HEK293 (cell line): ENCODE results near the gene RGS6.

ENCODE experiments used
- CTCF ChIA-PET: fragments of 350-600 bp; formaldehyde crosslinking; extraction: SDS; loops from one replicate; lab custom pipeline; 2021; ENCODE audit warnings: antibody characterized with exemption; lab: Yijun Ruan, JAX
- POLR2A ChIA-PET: fragments of 300-600 bp; formaldehyde crosslinking; extraction: SDS; loops from one replicate; lab custom pipeline; 2020; ENCODE audit warnings: antibody characterized with exemption, inconsistent platforms; lab: Yijun Ruan, JAX
- H3K27ac ChIP-seq: fragments of 200-500 bp; sonication (Bioruptor generic); 2 replicates; pipeline ENCODE4 v1.5.1; 2014; ENCODE audit warnings: low read depth, low read length, control low read depth, inconsistent platforms; ENCODE audit errors: extremely low read depth
- H3K36me3 ChIP-seq, 2 experiments: fragments of 200-500 bp in 1 of 2; sonication (Bioruptor generic) in 1 of 2; 1 replicate in 1 of 2; 2 replicates in 1 of 2; pipeline ENCODE4 v1.5.1; 2014 to 2017; ENCODE audit warnings: inconsistent platforms in 2 of 2, low read length in 2 of 2; ENCODE audit not compliant: control insufficient read depth in 2 of 2, insufficient read depth in 1 of 2
- H3K4me1 ChIP-seq: fragments of 200-500 bp; sonication (Bioruptor generic); 2 replicates; pipeline ENCODE4 v1.5.1; 2014; ENCODE audit warnings: mild to moderate bottlenecking, low read length, inconsistent platforms; ENCODE audit not compliant: control insufficient read depth, insufficient read depth
- H3K4me3 ChIP-seq: 2 replicates; pipeline ENCODE4 v1.5.1; 2011; ENCODE audit warnings: low read depth, mild to moderate bottlenecking, control low read depth, low read length, moderate library complexity
- H3K9me3 ChIP-seq: fragments of 200-500 bp; sonication (Bioruptor generic); 2 replicates; pipeline ENCODE4 v1.5.1; 2014; ENCODE audit warnings: low read depth, low read length, inconsistent platforms; ENCODE audit not compliant: control insufficient read depth, insufficient read depth
- GLIS1 ChIP-seq: fragments of 450-650 bp; formaldehyde crosslinking; IDR thresholded peaks from 2 replicates; pipeline ENCODE4 v1.5.1; 2016; ENCODE audit warnings: missing biosample characterization, missing genetic modification characterization
- IKZF3 ChIP-seq: fragments of 450-650 bp; IDR thresholded peaks from 2 replicates; pipeline ENCODE4 v1.5.0; 2018; ENCODE audit warnings: missing biosample characterization, mild to moderate bottlenecking, missing genetic modification characterization, moderate library complexity
- ZBTB1 ChIP-seq: fragments of 450-650 bp; formaldehyde crosslinking; IDR thresholded peaks from 2 replicates; pipeline ENCODE4 v1.5.1; 2016; ENCODE audit warnings: missing biosample characterization, missing genetic modification characterization
- ZNF202 ChIP-seq: fragments of 450-650 bp; formaldehyde crosslinking; IDR thresholded peaks from 2 replicates; pipeline ENCODE4 v1.5.1; 2016; ENCODE audit warnings: missing biosample characterization, missing genetic modification characterization, borderline replicate concordance
- ZNF23 ChIP-seq: fragments of 450-650 bp; formaldehyde crosslinking; IDR thresholded peaks from 2 replicates; pipeline ENCODE4 v1.5.1; 2016; ENCODE audit warnings: missing biosample characterization, missing genetic modification characterization, borderline replicate concordance
- ZNF302 ChIP-seq: fragments of 450-650 bp; formaldehyde crosslinking; IDR thresholded peaks from 2 replicates; pipeline ENCODE4 v1.5.1; 2016; ENCODE audit warnings: missing biosample characterization, missing genetic modification characterization, low read depth
- ZNF354C ChIP-seq: fragments of 450-650 bp; formaldehyde crosslinking; IDR thresholded peaks from 2 replicates; pipeline ENCODE4 v1.5.1; 2016; ENCODE audit warnings: missing biosample characterization, missing genetic modification characterization, low read depth, borderline replicate concordance
- ZNF423 ChIP-seq: fragments of 450-650 bp; formaldehyde crosslinking; IDR thresholded peaks from 2 replicates; pipeline ENCODE4 v1.5.1; 2016; ENCODE audit warnings: missing biosample characterization, missing genetic modification characterization
- ZNF48 ChIP-seq: fragments of 450-650 bp; formaldehyde crosslinking; IDR thresholded peaks from 2 replicates; pipeline ENCODE4 v1.5.1; 2016; ENCODE audit warnings: missing biosample characterization, missing genetic modification characterization
- ZNF513 ChIP-seq: fragments of 450-650 bp; IDR thresholded peaks from 2 replicates; pipeline ENCODE4 v1.5.1; 2018; ENCODE audit warnings: missing biosample characterization, missing genetic modification characterization
- ZNF548 ChIP-seq: fragments of 450-650 bp; formaldehyde crosslinking; IDR thresholded peaks from 2 replicates; pipeline ENCODE4 v1.5.1; 2016; ENCODE audit warnings: missing biosample characterization, missing genetic modification characterization
- ZNF561 ChIP-seq: fragments of 450-650 bp; IDR thresholded peaks from 2 replicates; pipeline ENCODE4 v1.5.1; 2018; ENCODE audit warnings: missing biosample characterization, missing genetic modification characterization, borderline replicate concordance
- ZNF600 ChIP-seq: fragments of 450-650 bp; formaldehyde crosslinking; IDR thresholded peaks from 2 replicates; pipeline ENCODE4 v1.5.1; 2016; ENCODE audit warnings: missing biosample characterization, missing genetic modification characterization
- ZNF645 ChIP-seq: fragments of 450-650 bp; formaldehyde crosslinking; IDR thresholded peaks from 2 replicates; pipeline ENCODE4; 2016; ENCODE audit warnings: missing biosample characterization, missing genetic modification characterization
- ZNF670 ChIP-seq: fragments of 450-650 bp; formaldehyde crosslinking; IDR thresholded peaks from 2 replicates; pipeline ENCODE4 v1.5.1; 2016; ENCODE audit warnings: missing biosample characterization, missing genetic modification characterization, low read depth
- ZNF701 ChIP-seq: fragments of 450-650 bp; formaldehyde crosslinking; IDR thresholded peaks from 2 replicates; pipeline ENCODE4 v1.5.1; 2016; ENCODE audit warnings: missing biosample characterization, missing genetic modification characterization
- ZNF776 ChIP-seq: fragments of 450-650 bp; formaldehyde crosslinking; IDR thresholded peaks from 2 replicates; pipeline ENCODE4 v1.5.0; 2017; ENCODE audit warnings: missing biosample characterization, missing genetic modification characterization, borderline replicate concordance
- TF ChIP-seq, protein P1 (sequence below): fragments of 450-650 bp; formaldehyde crosslinking; IDR thresholded peaks from 2 replicates; pipeline ENCODE4 v1.5.1; 2016; ENCODE audit warnings: missing biosample characterization, missing genetic modification characterization

The RGS6 gene

DNA sequence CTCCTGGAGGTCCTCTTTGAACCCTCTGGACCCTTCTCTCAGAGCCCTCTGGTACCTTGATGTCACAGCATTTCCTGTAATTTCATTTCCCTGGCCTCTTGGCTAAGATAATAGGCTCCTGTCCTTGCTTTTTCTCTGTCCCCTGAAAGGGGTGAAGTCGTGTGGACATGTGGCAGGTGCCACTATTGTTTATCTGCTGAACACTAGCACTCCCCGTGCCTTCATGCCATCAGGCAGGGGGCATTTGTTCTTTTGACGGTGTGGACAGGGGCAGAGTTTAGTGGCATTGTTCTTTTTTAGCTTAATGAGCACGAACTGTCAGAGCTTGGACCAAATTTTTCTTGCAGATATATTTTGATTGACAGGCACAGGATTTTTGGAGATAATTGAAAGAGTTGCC lies 166.0 kb downstream of the RGS6 start (continued):
- no peak for TF ChIP-seq ZNF670 (tag by site-specific recombination)
- no peak for TF ChIP-seq ZNF354C
- no peak for TF ChIP-seq ZNF701 (tag by site-specific recombination)

GRCh38 chr14:72099566-72099965 lies 167.3 kb downstream of the RGS6 start:
- Histone ChIP-seq H3K4me3 (no peak overlapping the region), H3K27ac (no peak overlapping the region), H3K4me1 (no peaks in the 10 kb centered on the region), H3K9me3 (no peaks in the 10 kb centered on the region), H3K36me3 (no peaks in the 10 kb centered on the region)
- POLR2A ChIA-PET, result no interaction called here
- CTCF ChIA-PET, result no interaction called here
- TF ChIP-seq ZNF548 (tag by site-specific recombination) (no peak), ZNF423 (tag by site-specific recombination) (no peak), ZNF776 (tag by site-specific recombination) (no peak), ZNF302 (tag by site-specific recombination) (no peak), ZBTB1 (tag by site-specific recombination) (no peak), ZNF670 (tag by site-specific recombination) (no peak)
- TF ChIP-seq, protein P1, sequence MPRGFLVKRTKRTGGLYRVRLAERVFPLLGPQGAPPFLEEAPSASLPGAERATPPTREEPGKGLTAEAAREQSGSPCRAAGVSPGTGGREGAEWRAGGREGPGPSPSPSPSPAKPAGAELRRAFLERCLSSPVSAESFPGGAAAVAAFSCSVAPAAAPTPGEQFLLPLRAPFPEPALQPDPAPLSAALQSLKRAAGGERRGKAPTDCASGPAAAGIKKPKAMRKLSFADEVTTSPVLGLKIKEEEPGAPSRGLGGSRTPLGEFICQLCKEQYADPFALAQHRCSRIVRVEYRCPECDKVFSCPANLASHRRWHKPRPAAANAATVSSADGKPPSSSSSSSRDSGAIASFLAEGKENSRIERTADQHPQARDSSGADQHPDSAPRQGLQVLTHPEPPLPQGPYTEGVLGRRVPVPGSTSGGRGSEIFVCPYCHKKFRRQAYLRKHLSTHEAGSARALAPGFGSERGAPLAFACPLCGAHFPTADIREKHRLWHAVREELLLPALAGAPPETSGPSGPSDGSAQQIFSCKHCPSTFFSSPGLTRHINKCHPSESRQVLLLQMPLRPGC (tag by site-specific recombination), result no peak

DNA sequence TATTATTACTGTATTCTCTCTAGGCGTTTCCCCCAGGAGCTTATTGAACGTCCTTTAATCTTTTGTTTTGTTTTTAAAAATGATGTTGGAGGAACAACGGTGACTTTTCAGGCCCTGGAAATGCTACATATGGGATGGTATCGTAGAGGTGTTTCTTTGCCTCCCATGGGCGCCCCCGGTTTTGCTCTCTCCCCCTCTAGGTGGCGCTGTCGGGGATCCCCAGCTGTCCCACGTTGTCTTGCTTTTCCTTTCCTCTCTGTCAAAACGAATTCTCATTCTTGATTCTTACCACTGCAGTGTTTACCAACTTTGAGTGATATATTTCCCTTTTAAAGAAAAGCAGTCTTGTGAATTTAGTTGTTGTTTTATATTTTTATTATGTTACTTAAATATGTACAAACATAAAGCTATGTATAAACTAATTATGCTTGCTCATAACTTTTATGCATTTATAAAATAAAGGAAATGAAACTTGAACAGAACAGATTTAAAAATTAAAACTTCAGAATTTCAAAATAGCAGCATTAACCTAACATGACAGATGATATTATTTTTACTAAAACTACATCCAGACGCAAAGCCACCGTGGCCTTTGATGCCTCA lies 171.9 kb downstream of the RGS6 start:
- Histone ChIP-seq H3K9me3 (no peaks in the 10 kb centered on the region), H3K4me1 (no peaks in the 10 kb centered on the region), H3K27ac (no peak overlapping the region), H3K36me3 (no peaks in the 10 kb centered on the region), H3K4me3 (no peak overlapping the region)
- POLR2A ChIA-PET, result no interaction called here
- CTCF ChIA-PET, result interaction anchor here (0.6 to 2.7 kb wide), 40 partner anchors 9 to 1731 kb away, joined by 3 to 14 read pairs (median 4); no protein-coding TSS in a partner anchor
- no peak for TF ChIP-seq ZNF645
- no peak for TF ChIP-seq GLIS1 (tag by site-specific recombination)
- no peak for TF ChIP-seq ZNF48 (tag by site-specific recombination)
- TF ChIP-seq IKZF3 (tag by site-specific recombination), result no peak
- no peak for TF ChIP-seq ZNF23
- no peak for TF ChIP-seq ZNF600
- no peak for TF ChIP-seq ZNF513 (tag by site-specific recombination)
- no peak for TF ChIP-seq ZNF561 (tag by site-specific recombination)
- TF ChIP-seq ZNF202 (tag by site-specific recombination), result no peak
